ENCODE results near the gene TAOK2.

Gene TAOK2

DNA sequence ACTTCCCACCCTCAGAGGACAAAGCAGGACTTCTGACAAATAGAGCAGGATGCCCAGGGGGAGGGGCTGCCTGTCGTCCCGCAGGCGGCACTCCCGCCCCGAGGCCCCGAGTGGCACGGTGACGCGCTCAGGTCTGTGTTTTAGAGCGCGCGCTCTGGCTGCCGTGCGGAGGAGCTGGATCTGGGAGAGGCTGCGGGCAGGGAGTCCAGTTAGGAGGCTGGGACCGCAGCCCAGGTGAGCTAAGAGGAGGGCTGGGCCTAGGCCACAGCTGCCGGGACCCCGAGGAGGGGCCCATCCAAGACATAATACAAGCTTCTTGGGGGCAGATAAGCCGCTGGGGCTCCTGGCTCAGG, 30.7 kb downstream of the TAOK2 start:
- no peak overlapping the region for H3K27ac ChIP-seq (ENCODE audit: insufficient read depth, low read length, poor library complexity, severe bottlenecking)
- H3K4me3 ChIP-seq (ENCODE audit: insufficient read depth, low read depth, low read length, poor library complexity, severe bottlenecking): no peak overlapping the region
- no peak for DNase-seq
- H3K9me3 ChIP-seq (ENCODE audit: control insufficient read depth, low read length): no peaks in the 10 kb centered on the region
- H3K4me1 ChIP-seq (ENCODE audit: control insufficient read depth, insufficient read depth, low read length, poor library complexity, severe bottlenecking): no peaks in the 10 kb centered on the region
- H3K36me3 ChIP-seq (ENCODE audit: control insufficient read depth, insufficient read depth, low read length): peaks cover 10% of the 10 kb centered on the region
- no peaks in the 10 kb centered on the region for H3K27me3 ChIP-seq (replicated peaks; ENCODE audit: control insufficient read depth, insufficient read depth, low read length, poor library complexity, severe bottlenecking)

DNA sequence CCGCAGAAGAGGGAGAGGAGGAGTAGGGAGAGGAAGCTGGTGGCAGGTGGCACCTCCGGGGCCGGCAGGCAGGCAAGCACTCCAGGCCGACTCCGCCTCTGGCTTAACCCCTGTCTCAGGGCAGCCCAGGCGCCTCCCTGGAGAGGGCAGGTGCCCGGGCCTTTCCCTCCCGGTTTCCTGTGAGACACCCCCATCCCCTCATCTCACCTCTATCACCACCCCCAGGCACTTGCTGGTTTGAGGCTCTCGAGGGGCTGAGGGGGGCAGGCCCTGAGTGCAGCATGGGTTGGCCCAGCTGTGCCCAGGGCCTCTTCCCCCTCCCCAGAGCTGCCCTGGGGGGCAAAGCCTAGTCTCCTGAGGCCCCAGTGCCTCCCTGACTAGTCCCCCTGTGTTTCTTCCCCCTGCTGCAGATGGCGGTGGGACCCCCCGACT, 31.2 kb downstream of the TAOK2 start:
- peaks cover 9% of the 10 kb centered on the region for H3K36me3 ChIP-seq (ENCODE audit: control insufficient read depth, insufficient read depth, low read length)
- no peak overlapping the region for H3K4me3 ChIP-seq (ENCODE audit: insufficient read depth, low read depth, low read length, poor library complexity, severe bottlenecking)
- no peak for DNase-seq
- H3K27me3 ChIP-seq (replicated peaks; ENCODE audit: control insufficient read depth, insufficient read depth, low read length, poor library complexity, severe bottlenecking): peaks cover 3% of the 10 kb centered on the region
- H3K27ac ChIP-seq (ENCODE audit: insufficient read depth, low read length, poor library complexity, severe bottlenecking): no peak overlapping the region
- no peaks in the 10 kb centered on the region for H3K4me1 ChIP-seq (ENCODE audit: control insufficient read depth, insufficient read depth, low read length, poor library complexity, severe bottlenecking)
- no peaks in the 10 kb centered on the region for H3K9me3 ChIP-seq (ENCODE audit: control insufficient read depth, low read length)

- Histone ChIP-seq H3K9me3 (ENCODE audit: control insufficient read depth, low read length) (no peaks in the 10 kb centered on the region), H3K4me1 (ENCODE audit: control insufficient read depth, insufficient read depth, low read length, poor library complexity, severe bottlenecking) (peaks cover 4% of the 10 kb centered on the region), H3K36me3 (ENCODE audit: control insufficient read depth, insufficient read depth, low read length) (peaks cover 2% of the 10 kb centered on the region), H3K27me3 (replicated peaks; ENCODE audit: control insufficient read depth, insufficient read depth, low read length, poor library complexity, severe bottlenecking) (peaks cover 10% of the 10 kb centered on the region), H3K27ac (ENCODE audit: insufficient read depth, low read length, poor library complexity, severe bottlenecking) (no peak overlapping the region), H3K4me3 (ENCODE audit: insufficient read depth, low read depth, low read length, poor library complexity, severe bottlenecking) (no peak overlapping the region)
- DNase-seq: peak in 2 of 3 donors; percentile 11 to 28
Observed at GRCh38 chr16:30005341-30006094, 31.9 kb downstream of the TAOK2 start.

GRCh38 chr16:30006095-30006473, 32.4 kb downstream of the TAOK2 start:
- Histone ChIP-seq H3K4me3 (ENCODE audit: insufficient read depth, low read depth, low read length, poor library complexity, severe bottlenecking) (no peak overlapping the region), H3K36me3 (ENCODE audit: control insufficient read depth, insufficient read depth, low read length) (no peaks in the 10 kb centered on the region)
- DNase-seq: no peak

DNA sequence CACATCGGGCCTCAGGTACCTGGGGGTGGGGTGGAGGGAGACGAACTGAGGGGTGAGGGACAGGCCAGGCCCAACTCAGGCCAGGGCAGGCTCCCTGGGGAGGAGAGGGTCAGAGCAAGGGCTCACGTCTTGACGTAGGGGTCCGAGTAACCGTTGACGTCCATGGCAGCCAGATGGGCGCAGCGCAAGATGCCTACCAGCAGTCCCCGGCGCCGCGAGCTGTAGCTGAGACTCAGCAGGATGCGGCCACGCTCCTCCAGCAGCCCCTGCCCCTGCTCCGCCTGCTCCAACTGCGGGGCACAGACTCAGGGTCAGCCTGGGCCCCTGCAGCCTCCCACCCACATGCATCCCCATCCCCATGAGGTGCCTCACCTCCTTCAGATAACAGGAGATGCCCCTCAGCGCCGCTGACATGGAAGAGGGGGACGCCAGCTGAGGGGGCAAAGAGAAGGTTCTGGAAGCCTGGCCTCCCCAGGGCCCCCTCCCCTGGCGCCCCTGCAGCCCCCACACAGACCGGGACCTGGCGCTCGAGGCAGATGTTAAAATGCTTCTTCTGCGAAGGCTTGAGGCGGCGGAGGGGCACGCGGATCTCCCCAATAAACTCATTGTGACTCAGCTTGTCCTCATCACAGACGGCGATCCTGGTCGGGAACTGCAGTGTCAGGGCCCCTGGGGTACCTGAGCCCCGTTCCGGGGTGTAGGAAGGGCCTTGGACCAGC, 33.1 kb downstream of the TAOK2 start:
- Histone ChIP-seq H3K36me3 (ENCODE audit: control insufficient read depth, insufficient read depth, low read length) (no peaks in the 10 kb centered on the region), H3K4me1 (ENCODE audit: control insufficient read depth, insufficient read depth, low read length, poor library complexity, severe bottlenecking) (peaks cover 12% of the 10 kb centered on the region), H3K9me3 (ENCODE audit: control insufficient read depth, low read length) (no peaks in the 10 kb centered on the region), H3K27ac (ENCODE audit: insufficient read depth, low read length, poor library complexity, severe bottlenecking) (no peak overlapping the region), H3K27me3 (replicated peaks; ENCODE audit: control insufficient read depth, insufficient read depth, low read length, poor library complexity, severe bottlenecking) (peaks cover 15% of the 10 kb centered on the region), H3K4me3 (ENCODE audit: insufficient read depth, low read depth, low read length, poor library complexity, severe bottlenecking) (no peak overlapping the region)
- no peak for DNase-seq

More at GRCh38 chr16:30006095-30006473, 32.4 kb downstream of the TAOK2 start:
- H3K4me1 ChIP-seq (ENCODE audit: control insufficient read depth, insufficient read depth, low read length, poor library complexity, severe bottlenecking): peaks cover 7% of the 10 kb centered on the region
- H3K27me3 ChIP-seq (replicated peaks; ENCODE audit: control insufficient read depth, insufficient read depth, low read length, poor library complexity, severe bottlenecking): peaks cover 15% of the 10 kb centered on the region
- H3K27ac ChIP-seq (ENCODE audit: insufficient read depth, low read length, poor library complexity, severe bottlenecking): no peak overlapping the region
- H3K9me3 ChIP-seq (ENCODE audit: control insufficient read depth, low read length): no peaks in the 10 kb centered on the region

DNA sequence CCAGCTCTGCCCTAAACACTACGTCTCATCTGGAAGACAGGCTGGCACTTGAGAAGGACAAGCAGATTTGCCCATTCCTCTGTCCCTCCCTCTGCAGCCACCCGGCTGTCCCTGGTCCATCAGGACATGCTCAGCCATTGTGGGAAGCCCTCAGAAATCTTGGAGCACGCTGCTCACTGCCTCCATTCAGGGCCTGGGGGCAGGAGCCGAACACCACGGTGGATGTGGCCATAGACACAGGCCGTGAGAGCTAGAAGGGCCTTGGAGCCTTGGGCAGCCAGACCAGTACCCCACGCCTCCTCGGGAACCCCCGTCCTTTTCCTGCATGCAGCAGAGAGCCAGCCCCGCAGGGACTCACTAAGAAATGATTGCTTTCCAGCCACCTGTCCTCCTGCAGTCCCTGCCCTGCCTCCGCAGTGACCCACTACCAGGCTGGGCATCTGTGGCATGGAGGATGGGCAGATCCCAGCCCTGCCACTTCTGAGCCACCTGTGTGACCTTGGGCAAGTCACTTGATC, 33.8 kb downstream of the TAOK2 start:
- Histone ChIP-seq H3K4me1 (ENCODE audit: control insufficient read depth, insufficient read depth, low read length, poor library complexity, severe bottlenecking) (peaks cover 13% of the 10 kb centered on the region), H3K36me3 (ENCODE audit: control insufficient read depth, insufficient read depth, low read length) (no peaks in the 10 kb centered on the region)

DNA sequence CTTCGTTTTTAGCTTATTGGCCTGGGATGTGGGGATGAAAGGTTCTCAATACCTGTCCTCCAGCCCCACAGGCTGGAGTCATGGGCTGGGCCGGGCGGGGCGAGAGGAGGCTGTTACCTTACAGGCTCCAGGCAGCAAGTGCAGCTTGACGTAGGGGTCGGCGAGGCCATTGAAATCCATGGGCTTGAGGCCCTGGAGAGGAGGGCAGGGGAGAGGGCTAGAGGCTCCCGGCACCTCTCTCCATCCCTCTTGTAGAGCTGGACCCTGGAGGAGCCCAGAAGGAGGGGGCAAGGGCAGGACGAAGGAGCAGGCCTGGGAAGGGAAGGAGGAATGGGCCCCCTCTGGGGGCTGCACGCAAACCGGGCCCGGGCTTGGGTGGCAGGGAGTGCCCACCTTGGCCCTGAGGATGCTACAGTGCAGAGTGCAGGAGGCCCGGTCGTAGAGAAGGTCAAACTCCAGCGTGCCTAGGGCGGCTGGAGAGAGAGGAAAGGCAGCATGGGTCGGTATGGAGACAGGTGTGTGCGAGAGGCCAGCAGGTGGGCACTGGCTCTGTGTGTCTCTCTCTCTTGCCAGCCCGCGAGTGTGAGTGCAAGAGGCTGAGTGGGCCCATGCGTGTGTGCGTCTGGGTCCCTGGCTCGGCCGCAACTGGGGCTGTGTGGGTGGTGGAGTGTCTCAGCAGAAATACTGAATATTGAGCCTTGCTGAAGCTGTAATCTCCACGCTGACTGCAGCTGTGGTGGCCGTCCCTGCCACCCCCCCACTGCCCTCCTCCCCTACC, 35.6 kb downstream of the TAOK2 start:
- no peak overlapping the region for H3K4me3 ChIP-seq (ENCODE audit: insufficient read depth, low read depth, low read length, poor library complexity, severe bottlenecking)
- no peaks in the 10 kb centered on the region for H3K36me3 ChIP-seq (ENCODE audit: control insufficient read depth, insufficient read depth, low read length)
- H3K9me3 ChIP-seq (ENCODE audit: control insufficient read depth, low read length): no peaks in the 10 kb centered on the region
- H3K4me1 ChIP-seq (ENCODE audit: control insufficient read depth, insufficient read depth, low read length, poor library complexity, severe bottlenecking): peaks cover 13% of the 10 kb centered on the region
- no peak for DNase-seq
- H3K27ac ChIP-seq (ENCODE audit: insufficient read depth, low read length, poor library complexity, severe bottlenecking): no peak overlapping the region
- peaks cover 15% of the 10 kb centered on the region for H3K27me3 ChIP-seq (replicated peaks; ENCODE audit: control insufficient read depth, insufficient read depth, low read length, poor library complexity, severe bottlenecking)

More for the DNA sequence above, 33.8 kb downstream of the TAOK2 start:
- H3K27me3 ChIP-seq (replicated peaks; ENCODE audit: control insufficient read depth, insufficient read depth, low read length, poor library complexity, severe bottlenecking): peaks cover 15% of the 10 kb centered on the region
- H3K27ac ChIP-seq (ENCODE audit: insufficient read depth, low read length, poor library complexity, severe bottlenecking): no peak overlapping the region
- no peak for DNase-seq
- no peak overlapping the region for H3K4me3 ChIP-seq (ENCODE audit: insufficient read depth, low read depth, low read length, poor library complexity, severe bottlenecking)
- H3K9me3 ChIP-seq (ENCODE audit: control insufficient read depth, low read length): no peaks in the 10 kb centered on the region

DNA sequence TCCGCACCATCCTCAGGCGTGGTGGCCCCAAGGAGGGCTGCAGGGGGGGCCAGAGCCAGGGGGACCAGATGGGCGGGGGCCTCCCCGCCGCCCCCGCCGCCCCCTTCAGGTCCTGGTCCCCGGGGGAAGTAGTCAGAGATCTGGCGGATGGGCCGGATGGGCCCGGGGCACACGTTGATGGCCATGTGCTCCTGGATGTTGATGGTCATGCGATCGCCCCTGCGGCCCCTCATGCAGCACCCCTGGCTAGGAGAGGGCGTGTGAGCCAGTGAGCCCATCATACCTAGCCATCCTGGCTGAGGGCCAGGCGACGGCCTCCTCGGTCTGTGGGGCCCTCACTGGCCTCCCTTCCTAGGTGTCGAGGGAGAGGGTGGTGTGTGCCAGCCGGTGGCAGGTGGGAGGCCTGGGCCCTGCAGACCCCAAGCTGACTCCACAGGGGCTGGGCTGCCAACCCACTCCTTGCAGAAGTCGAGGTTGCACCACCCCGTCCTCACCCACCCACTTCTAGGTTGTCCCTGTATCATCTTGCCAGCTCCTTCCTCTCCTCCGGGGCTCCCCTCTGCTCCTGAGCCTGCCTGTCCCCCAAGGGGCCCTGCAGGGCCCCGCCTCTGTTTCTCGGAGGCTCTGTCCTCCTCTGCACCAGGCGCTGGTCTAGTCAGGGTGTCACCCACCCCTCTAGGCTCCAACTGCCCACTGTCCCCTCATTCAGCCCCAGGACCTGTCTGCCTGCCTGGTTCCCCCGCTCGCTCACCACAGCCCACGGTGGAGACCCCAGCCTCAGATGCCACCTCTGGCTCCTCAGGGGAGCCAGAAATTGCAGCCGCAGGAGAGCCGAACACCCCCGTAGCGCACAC, 36.5 kb downstream of the TAOK2 start:
- Histone ChIP-seq H3K9me3 (ENCODE audit: control insufficient read depth, low read length) (no peaks in the 10 kb centered on the region), H3K27me3 (replicated peaks; ENCODE audit: control insufficient read depth, insufficient read depth, low read length, poor library complexity, severe bottlenecking) (peaks cover 15% of the 10 kb centered on the region), H3K36me3 (ENCODE audit: control insufficient read depth, insufficient read depth, low read length) (no peaks in the 10 kb centered on the region), H3K4me3 (ENCODE audit: insufficient read depth, low read depth, low read length, poor library complexity, severe bottlenecking) (peak overlapping the region; percentile 51), H3K27ac (ENCODE audit: insufficient read depth, low read length, poor library complexity, severe bottlenecking) (no peak overlapping the region), H3K4me1 (ENCODE audit: control insufficient read depth, insufficient read depth, low read length, poor library complexity, severe bottlenecking) (peaks cover 13% of the 10 kb centered on the region)
- DNase-seq: no peak
